AG08395 (cell line): ENCODE data around the gene PMEPA1.
A peak's percentile ranks its signal among the peaks of the same experiment; 100 is the strongest.

Source experiments
- DNase-seq: peaks from one replicate; pipeline ENCODE4 v3.0.0; 2012; ENCODE audit warnings: mixed read lengths, low spot score

PMEPA1 gene

DNA sequence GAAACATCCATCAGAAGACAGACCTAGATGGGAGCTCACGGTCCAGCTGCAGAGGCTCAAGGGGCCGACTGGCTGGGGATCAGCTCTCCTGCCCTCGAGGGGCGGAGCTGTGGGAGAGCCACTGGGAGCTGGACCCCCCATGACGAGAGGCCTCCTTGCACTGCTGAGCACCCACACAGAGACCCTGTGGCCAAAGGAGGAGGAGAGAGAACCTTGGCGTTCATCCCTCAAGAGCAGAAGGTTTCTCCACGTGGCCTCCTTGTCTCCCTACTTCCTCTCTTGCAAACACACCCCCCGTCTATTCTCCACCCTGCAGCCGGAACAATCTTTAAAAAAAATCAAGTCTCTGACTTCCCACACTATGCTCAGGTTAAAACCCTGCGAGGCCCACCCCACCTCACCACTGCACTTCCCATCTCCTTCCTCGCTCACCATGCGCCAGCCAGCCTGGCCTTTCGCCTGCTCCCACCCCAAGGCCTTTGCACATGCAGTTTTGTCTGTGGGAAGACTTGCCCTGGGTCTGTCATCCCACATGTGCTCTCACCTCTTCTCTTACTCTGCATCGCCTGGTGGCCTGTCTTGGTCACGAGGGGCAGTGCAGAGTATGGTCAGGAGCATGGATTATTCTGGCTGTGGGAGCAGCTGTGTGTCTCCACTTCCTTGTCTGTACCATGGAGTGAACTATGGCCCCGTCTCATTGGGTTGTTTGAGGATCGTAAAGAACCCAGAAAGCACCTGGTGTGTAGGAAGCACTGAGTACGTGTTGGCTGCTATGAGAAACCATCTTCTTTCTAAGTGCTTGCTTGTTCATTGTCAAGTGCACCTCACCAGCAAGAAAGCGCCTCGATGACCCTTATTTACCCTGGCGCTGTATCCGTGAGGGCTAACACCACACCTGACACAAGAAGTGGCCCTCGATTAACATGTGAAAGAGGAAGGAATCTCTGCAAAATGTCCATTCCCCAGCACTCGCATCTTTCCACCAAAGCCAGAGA is 32.9 kb downstream of the PMEPA1 start:
- no peak for DNase-seq

GRCh38 chr20:57675773-57676172 is 34.0 kb downstream of the PMEPA1 start:
- DNase-seq = no peak

- DNase-seq = peak; percentile 28
These were observed 36.8 kb downstream of the PMEPA1 start for GRCh38 chr20:57672953-57673575.

DNA sequence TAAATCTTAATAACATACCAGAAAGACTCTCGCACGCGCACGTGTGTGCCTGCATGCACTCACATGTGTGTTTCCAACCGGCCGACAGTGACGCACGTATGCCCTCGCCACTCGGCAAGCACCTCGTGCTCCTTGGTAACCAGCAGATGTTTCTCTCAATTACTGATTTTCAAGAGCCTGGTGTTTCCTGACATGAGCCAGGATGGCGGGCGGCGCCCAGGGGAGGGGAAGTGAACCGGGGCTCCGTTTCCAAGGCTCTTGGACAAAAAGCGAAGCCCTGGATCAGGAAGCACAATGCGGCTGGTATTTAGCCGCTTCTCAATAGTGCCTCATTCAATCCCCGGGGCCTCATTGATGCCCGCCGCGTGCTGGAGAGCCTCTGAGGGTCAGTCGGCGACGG is 37.7 kb downstream of the PMEPA1 start:
- DNase-seq = no peak

DNA sequence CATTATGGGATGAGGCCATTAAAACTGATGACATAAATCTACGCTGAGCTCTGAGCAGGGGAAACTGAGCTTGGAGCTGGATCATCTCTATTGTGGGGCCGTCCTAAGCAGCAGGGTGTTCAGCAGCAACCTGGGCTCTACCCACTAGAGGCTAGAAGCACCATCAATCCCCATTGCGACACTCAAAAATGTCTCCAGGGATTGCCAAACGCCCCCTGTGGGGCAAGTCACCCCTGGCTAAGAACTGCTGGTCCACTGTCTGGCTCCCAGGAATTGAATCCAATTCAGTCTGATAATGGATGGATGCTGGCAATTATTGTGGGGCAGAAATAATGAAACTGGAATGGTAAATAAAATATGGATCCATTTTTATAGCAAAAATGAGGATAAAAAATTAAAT is 38.2 kb downstream of the PMEPA1 start:
- DNase-seq = no peak

GRCh38 chr20:57671072-57671391 is 38.8 kb downstream of the PMEPA1 start:
- DNase-seq = no peak

DNA sequence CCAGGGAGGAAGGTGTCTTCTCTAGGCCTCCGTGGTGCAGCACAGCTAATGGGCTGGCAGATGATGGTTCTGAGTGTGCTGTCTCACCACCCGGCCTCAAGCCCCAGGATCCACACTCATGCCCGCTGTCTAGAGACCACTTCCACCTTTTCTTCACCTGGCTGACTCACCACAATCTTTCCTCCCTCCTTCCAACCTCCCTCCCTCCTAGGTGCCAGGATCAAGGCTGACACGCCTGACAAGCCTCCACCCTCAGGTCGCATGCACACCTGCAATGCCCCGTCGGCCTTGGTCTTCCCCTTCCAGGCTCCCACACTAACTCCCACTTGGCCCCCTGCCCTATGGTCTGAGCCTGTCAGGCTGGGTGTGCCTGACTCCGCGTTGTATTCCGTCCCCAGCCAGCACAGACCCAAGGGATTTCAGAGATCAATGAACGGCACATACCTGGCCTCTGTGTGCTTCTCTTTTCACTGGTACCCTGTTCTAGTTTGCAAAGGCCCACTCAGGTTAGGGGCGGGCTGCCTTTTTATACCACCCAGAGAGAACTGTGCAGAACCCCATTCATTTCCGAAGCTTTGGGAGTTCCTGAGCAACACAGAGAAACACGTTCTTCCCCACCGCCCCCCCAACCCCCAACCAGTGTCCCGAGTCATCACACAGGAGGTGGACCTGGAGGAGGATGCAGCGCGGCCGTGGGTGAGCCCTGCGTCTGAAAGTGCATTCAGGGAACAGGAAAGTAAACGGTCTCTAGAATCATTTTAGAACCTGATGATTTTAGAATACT is 39.3 kb downstream of the PMEPA1 start:
- DNase-seq = no peak

- DNase-seq = no peak
These were observed 40.2 kb downstream of the PMEPA1 start for GRCh38 chr20:57669632-57670031.

GRCh38 chr20:57667924-57668782 is 41.7 kb downstream of the PMEPA1 start:
- DNase-seq = no peak

DNA sequence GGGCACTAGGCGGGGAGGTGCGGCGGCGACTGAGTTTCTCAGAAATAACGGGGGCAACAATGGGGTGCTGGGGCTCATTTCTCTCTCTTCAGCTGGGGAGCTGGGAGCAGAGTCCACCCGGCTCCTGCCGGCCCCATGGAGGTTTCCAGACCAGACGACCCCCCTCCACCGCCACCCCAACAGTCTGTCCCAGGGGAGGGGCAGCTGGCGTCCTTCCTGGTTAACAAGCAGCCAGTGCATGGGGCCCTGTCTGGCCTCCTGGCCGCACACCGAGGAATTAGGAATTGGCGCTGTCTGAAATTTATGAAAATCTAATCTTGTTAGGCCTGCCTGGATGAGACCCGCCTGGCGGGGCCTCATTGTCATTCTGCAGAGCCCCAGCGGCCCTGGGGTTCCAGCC is 42.4 kb downstream of the PMEPA1 start:
- no peak for DNase-seq

GRCh38 chr20:57666834-57667157 is 43.0 kb downstream of the PMEPA1 start:
- DNase-seq = no peak

GRCh38 chr20:57666106-57666833 is 43.5 kb downstream of the PMEPA1 start:
- DNase-seq = no peak

DNA sequence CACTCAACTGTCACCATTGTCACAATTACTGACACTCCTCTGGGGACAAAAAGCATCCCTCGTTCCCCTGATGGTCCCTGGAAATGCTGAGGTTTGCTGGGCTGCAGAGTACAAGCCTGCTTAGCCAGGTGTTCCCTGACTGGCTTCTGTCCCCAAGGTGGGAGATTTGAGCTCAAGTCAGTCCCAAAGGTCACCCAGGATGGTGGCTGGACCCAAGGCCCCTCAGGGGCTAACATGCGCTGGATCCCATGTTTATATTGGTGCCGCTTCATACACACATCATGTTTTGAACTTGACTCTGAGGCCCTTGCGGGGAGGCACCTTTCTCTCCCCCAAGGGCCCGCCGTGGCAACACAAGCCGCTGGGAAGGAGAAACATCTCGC is 44.2 kb downstream of the PMEPA1 start:
- DNase-seq = no peak

DNA sequence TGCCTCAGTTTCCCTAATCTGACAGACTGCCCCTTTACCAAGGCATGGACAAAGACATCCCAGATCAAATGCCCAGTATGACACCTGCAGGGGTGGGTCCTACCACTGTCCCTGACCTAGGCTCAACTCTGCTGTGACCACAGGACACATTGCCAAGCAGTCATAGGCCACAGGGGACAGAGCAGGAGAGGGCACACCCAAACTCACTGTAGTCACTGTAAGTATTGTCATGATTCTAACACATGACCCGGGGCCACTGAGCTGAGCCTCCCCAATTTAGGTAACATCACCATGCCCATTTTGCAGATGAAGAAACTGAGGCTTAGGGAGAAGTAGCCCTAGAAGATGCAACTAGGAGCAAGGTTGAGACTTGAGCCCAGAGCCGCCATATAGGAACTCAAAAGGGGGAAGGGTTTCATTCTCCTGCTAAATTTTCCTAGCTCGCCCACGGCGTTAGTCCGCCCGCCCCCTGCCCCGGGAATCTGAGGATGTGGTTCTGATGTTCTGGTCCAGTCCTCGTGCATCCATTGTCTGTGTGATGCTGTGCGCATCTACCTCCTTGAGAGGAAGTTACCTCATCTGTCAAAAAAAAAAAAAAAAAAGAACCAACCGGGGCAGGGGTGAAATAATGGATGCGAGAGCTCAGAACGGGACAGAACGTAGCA is 44.8 kb downstream of the PMEPA1 start:
- DNase-seq = no peak

GRCh38 chr20:57664476-57664875 is 45.3 kb downstream of the PMEPA1 start:
- DNase-seq = no peak

DNA sequence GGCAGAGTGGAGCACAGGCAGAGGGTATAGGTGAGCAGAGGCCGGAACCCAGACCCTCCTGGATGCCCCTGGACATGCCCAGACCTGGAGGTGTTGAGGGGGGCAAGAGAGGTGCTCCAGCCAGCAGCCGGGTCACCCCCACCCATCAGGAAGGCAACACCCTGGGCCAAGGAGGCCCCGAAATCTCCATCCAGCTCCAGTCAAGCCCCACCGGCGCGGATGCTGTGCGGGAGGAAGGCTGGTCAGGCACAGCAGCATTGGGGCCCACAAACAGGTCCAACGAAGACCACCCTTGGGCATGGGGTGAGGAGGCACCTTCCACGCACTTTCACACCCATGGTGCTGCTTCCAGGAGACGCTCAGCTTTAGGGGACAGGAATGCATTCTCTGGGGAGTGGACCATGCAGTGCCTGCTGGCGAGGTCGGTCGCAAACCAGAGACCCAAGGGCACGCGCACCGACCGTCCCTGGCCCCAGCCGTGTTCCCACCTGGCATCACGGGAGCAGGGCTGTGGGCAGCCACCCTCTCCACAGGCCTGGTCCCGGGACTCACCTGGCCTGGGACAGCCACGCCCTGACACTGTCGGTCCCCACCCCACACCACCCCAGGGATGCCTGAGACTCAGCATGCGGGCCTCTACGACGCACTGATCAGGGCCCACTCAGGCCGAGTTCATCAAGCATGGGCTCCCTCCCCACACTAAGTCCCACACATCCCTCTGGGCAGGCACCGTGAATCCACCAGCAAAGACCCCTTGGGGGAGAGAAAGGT is 45.9 kb downstream of the PMEPA1 start:
- DNase-seq = no peak

- no peak for DNase-seq
These were observed 46.6 kb downstream of the PMEPA1 start for GRCh38 chr20:57663241-57663640.

DNA sequence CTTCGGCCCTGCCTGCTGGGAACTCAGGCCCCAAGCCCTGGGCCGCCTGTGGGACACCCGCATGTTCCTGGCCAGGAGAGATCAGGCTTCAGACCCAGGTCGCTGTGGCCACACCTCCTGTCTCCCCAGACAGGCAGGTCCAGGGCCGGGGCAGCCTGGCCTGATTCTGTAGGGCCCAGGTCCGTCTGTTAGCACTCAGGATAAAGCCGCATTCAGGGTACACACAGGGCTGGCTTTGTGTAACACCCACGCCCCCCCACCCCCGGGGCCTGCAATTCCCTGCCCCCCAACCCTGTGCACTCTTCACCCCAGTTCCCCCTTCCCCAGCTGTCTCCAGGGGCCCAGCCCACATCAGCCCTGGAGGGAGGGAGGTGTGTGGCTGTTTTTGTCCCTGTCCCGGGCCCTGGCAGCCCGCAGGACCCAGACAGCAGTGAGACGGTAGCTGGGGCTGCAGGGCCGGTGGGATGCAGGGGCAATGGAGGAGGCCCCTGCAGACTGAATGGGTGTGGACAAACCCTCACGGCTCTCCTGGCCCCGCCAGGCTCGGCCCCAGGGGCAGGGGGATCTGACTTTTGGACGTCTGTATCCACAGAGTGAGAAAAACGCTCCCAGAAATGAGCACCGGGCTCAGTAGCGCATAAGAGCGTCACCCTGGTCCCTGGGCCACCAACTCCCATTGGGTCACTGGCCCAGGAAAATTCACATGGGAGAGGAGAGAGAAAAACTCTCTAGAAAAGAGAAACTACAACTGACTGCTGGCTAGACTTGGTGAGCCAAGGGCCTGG is 47.2 kb downstream of the PMEPA1 start:
- no peak for DNase-seq
